ENCODE results near the gene CYP2F1. TPM values are rescaled to one million over a fixed set of nuclear protein-coding genes. Genes with fewer than 3 reads are reported as not detected.

CYP2F1 gene, protein sequence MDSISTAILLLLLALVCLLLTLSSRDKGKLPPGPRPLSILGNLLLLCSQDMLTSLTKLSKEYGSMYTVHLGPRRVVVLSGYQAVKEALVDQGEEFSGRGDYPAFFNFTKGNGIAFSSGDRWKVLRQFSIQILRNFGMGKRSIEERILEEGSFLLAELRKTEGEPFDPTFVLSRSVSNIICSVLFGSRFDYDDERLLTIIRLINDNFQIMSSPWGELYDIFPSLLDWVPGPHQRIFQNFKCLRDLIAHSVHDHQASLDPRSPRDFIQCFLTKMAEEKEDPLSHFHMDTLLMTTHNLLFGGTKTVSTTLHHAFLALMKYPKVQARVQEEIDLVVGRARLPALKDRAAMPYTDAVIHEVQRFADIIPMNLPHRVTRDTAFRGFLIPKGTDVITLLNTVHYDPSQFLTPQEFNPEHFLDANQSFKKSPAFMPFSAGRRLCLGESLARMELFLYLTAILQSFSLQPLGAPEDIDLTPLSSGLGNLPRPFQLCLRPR
- total RNA-seq: not detected in 2 replicates

DNA sequence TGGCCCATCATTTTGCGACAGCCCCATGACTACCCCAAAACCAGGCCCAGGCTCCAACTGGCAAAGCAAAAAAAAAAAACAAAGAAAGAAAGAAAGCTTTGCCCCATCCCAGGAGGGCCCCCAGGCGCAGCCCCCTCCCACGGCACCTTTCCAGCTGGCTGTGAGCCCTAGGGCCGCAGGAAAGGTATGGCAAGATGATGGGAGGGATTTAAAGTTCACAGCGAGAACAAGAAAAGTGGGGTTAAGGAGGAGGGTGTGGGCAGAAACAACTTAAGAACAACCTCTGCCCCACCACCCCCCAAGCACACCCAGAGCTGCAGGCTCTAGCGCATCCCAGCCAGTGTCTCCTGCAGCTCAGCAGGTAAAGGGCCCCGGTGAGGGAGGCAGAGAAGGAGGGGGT is at the start of gene CYP2F1:
Gene CYP2F1 (plus strand): TSS at position 301 of the 400 bp plus-strand sequence. CDS start 1,757 bp downstream, outside the sequence.

GRCh38 chr19:41088151-41088550 is 26.1 kb upstream of the CYP2F1 start, which contains the start of gene CYP2A13:
Gene CYP2A13, plus strand, starts transcription at chr19:41088451. Its CDS starts 21 bp downstream, at chr19:41088472.

Other genes starting within 250 kb of the CYP2F1 start
- not detected in 2 replicates for gene CYP2A7, start 232.2 kb upstream of the CYP2F1 start, total RNA-seq
- not detected in 2 replicates for gene CYP2B6, start 123.2 kb upstream of the CYP2F1 start, total RNA-seq
- not detected in 2 replicates for gene CYP2A13, start 26.0 kb upstream of the CYP2F1 start, total RNA-seq
- gene CYP2S1, start 78.8 kb downstream of the CYP2F1 start, total RNA-seq: 0.22 and 0.93 TPM in 2 replicates
- gene AXL, start 104.8 kb downstream of the CYP2F1 start, total RNA-seq: 228 and 242 TPM in 2 replicates
- gene HNRNPUL1, start 149.9 kb downstream of the CYP2F1 start, total RNA-seq: 174 and 211 TPM in 2 replicates
- 8.0 and 11.1 TPM in 2 replicates for gene CCDC97, start 195.7 kb downstream of the CYP2F1 start, total RNA-seq
- 44.5 and 45.9 TPM in 2 replicates for gene TGFB1, start 239.5 kb downstream of the CYP2F1 start, total RNA-seq
- gene B9D2, start 249.7 kb downstream of the CYP2F1 start, total RNA-seq: 4.1 and 4.4 TPM in 2 replicates

All from thoracic aorta endothelial cell (primary cell).